ENCODE results near the gene ITIH3.

ITIH3 gene

GRCh38 chr3:52810923-52811322, 16.3 kb downstream of the ITIH3 start:
- Histone ChIP-seq H2AFZ (ENCODE audit: insufficient read depth, low read length, poor library complexity) (no peak overlapping the region), H2AK5ac (ENCODE audit: low read length) (no peak overlapping the region), H2BK5ac (ENCODE audit: low read depth, low read length, poor library complexity) (no peak overlapping the region), H3K4me1 (ENCODE audit: control insufficient read depth in 1 of 2, insufficient read depth in 2 of 2, low read length in 2 of 2) (no peaks in the 10 kb centered on the region), H3K4me2 (ENCODE audit: low read length) (no peak overlapping the region), H3K14ac (ENCODE audit: low read length) (no peak overlapping the region), H2BK120ac (ENCODE audit: insufficient read depth, low read length, poor library complexity) (no peak overlapping the region), H4K8ac (ENCODE audit: low read depth, low read length) (no peak overlapping the region), H3K4ac (ENCODE audit: low read depth, low read length) (no peak overlapping the region), H4K12ac (ENCODE audit: low read depth, low read length) (no peak overlapping the region), H2BK12ac (ENCODE audit: low read length) (no peak overlapping the region), H3K79me2 (ENCODE audit: control insufficient read depth, insufficient read depth, low read length, poor library complexity) (no peaks in the 10 kb centered on the region), H3K4me3 (ENCODE audit: low read depth, low read length) (no peak overlapping the region), H3K18ac (ENCODE audit: low read length) (no peak overlapping the region), H4K91ac (ENCODE audit: low read depth, low read length) (no peak overlapping the region), H3K27me3 (ENCODE audit: insufficient read depth, low read length) (no peaks in the 10 kb centered on the region), H3K23ac (ENCODE audit: low read length) (no peak overlapping the region), H3K79me1 (ENCODE audit: low read length) (no peaks in the 10 kb centered on the region), H3K9ac (ENCODE audit: low read length) (no peak overlapping the region), H3K9me3 (ENCODE audit: insufficient read depth, low read depth, low read length) (peaks cover 6% of the 10 kb centered on the region), H3K27ac (ENCODE audit: low read depth, low read length) (no peak overlapping the region), H3K36me3 (ENCODE audit: control insufficient read depth in 1 of 2, insufficient read depth in 2 of 2, low read length in 2 of 2) (no peaks in the 10 kb centered on the region)
- DNase-seq: no peak
- no CpG with 5 or more reads among the region's 11 CpGs for WGBS (ENCODE audit: extremely low coverage, insufficient coverage, insufficient read length)

GRCh38 chr3:52811452-52812011, 16.9 kb downstream of the ITIH3 start:
- WGBS (ENCODE audit: extremely low coverage, insufficient coverage, insufficient read length): no CpG with 5 or more reads among the region's 7 CpGs

GRCh38 chr3:52813810-52814209, 19.2 kb downstream of the ITIH3 start:
- Histone ChIP-seq H2AFZ (ENCODE audit: insufficient read depth, low read length, poor library complexity) (no peak overlapping the region), H3K23ac (ENCODE audit: low read length) (no peak overlapping the region), H3K79me2 (ENCODE audit: control insufficient read depth, insufficient read depth, low read length, poor library complexity) (no peaks in the 10 kb centered on the region), H3K36me3 (ENCODE audit: control insufficient read depth in 1 of 2, insufficient read depth in 2 of 2, low read length in 2 of 2) (no peaks in the 10 kb centered on the region), H3K4me1 (ENCODE audit: control insufficient read depth in 1 of 2, insufficient read depth in 2 of 2, low read length in 2 of 2) (no peaks in the 10 kb centered on the region), H3K4me3 (ENCODE audit: low read depth, low read length) (no peak overlapping the region), H2BK120ac (ENCODE audit: insufficient read depth, low read length, poor library complexity) (no peak overlapping the region), H4K12ac (ENCODE audit: low read depth, low read length) (no peak overlapping the region), H3K4ac (ENCODE audit: low read depth, low read length) (no peak overlapping the region), H4K91ac (ENCODE audit: low read depth, low read length) (no peak overlapping the region), H3K9me3 (ENCODE audit: insufficient read depth, low read depth, low read length) (peaks cover 5% of the 10 kb centered on the region), H3K4me2 (ENCODE audit: low read length) (no peak overlapping the region), H2AK5ac (ENCODE audit: low read length) (no peak overlapping the region), H3K14ac (ENCODE audit: low read length) (no peak overlapping the region), H3K27ac (ENCODE audit: low read depth, low read length) (no peak overlapping the region), H3K18ac (ENCODE audit: low read length) (no peak overlapping the region), H2BK12ac (ENCODE audit: low read length) (no peak overlapping the region), H2BK5ac (ENCODE audit: low read depth, low read length, poor library complexity) (no peak overlapping the region), H3K27me3 (ENCODE audit: insufficient read depth, low read length) (no peaks in the 10 kb centered on the region), H3K79me1 (ENCODE audit: low read length) (no peaks in the 10 kb centered on the region), H4K8ac (ENCODE audit: low read depth, low read length) (no peak overlapping the region), H3K9ac (ENCODE audit: low read length) (no peak overlapping the region)
- no peak for DNase-seq
- no CpG with 5 or more reads among the region's 8 CpGs for WGBS (ENCODE audit: extremely low coverage, insufficient coverage, insufficient read length)

More at GRCh38 chr3:52811452-52812011, 16.9 kb downstream of the ITIH3 start:
- H3K79me2 ChIP-seq (ENCODE audit: control insufficient read depth, insufficient read depth, low read length, poor library complexity): no peaks in the 10 kb centered on the region
- DNase-seq: no peak
- H3K14ac ChIP-seq (ENCODE audit: low read length): no peak overlapping the region
- no peaks in the 10 kb centered on the region for H3K27me3 ChIP-seq (ENCODE audit: insufficient read depth, low read length)
- no peak overlapping the region for H2AFZ ChIP-seq (ENCODE audit: insufficient read depth, low read length, poor library complexity)
- no peak overlapping the region for H3K23ac ChIP-seq (ENCODE audit: low read length)
- no peak overlapping the region for H3K4ac ChIP-seq (ENCODE audit: low read depth, low read length)
- no peak overlapping the region for H2BK120ac ChIP-seq (ENCODE audit: insufficient read depth, low read length, poor library complexity)
- no peak overlapping the region for H2BK5ac ChIP-seq (ENCODE audit: low read depth, low read length, poor library complexity)
- no peak overlapping the region for H4K91ac ChIP-seq (ENCODE audit: low read depth, low read length)
- no peaks in the 10 kb centered on the region for H3K4me1 ChIP-seq (ENCODE audit: control insufficient read depth in 1 of 2, insufficient read depth in 2 of 2, low read length in 2 of 2)
- no peak overlapping the region for H3K18ac ChIP-seq (ENCODE audit: low read length)
- no peak overlapping the region for H3K4me3 ChIP-seq (ENCODE audit: low read depth, low read length)
- H3K27ac ChIP-seq (ENCODE audit: low read depth, low read length): no peak overlapping the region
- H2BK12ac ChIP-seq (ENCODE audit: low read length): no peak overlapping the region
- H3K4me2 ChIP-seq (ENCODE audit: low read length): no peak overlapping the region
- H2AK5ac ChIP-seq (ENCODE audit: low read length): no peak overlapping the region
- H3K36me3 ChIP-seq (ENCODE audit: control insufficient read depth in 1 of 2, insufficient read depth in 2 of 2, low read length in 2 of 2): no peaks in the 10 kb centered on the region
- H3K79me1 ChIP-seq (ENCODE audit: low read length): no peaks in the 10 kb centered on the region
- no peak overlapping the region for H4K12ac ChIP-seq (ENCODE audit: low read depth, low read length)
- H3K9ac ChIP-seq (ENCODE audit: low read length): no peak overlapping the region
- H4K8ac ChIP-seq (ENCODE audit: low read depth, low read length): no peak overlapping the region
- peaks cover 6% of the 10 kb centered on the region for H3K9me3 ChIP-seq (ENCODE audit: insufficient read depth, low read depth, low read length)

GRCh38 chr3:52816199-52816598, 21.6 kb downstream of the ITIH3 start:
- H3K27me3 ChIP-seq (ENCODE audit: insufficient read depth, low read length): no peaks in the 10 kb centered on the region
- no peaks in the 10 kb centered on the region for H3K36me3 ChIP-seq (ENCODE audit: control insufficient read depth in 1 of 2, insufficient read depth in 2 of 2, low read length in 2 of 2)
- no peak overlapping the region for H3K14ac ChIP-seq (ENCODE audit: low read length)
- no peak overlapping the region for H2AK5ac ChIP-seq (ENCODE audit: low read length)
- H3K4ac ChIP-seq (ENCODE audit: low read depth, low read length): no peak overlapping the region
- H2BK12ac ChIP-seq (ENCODE audit: low read length): no peak overlapping the region
- H3K79me1 ChIP-seq (ENCODE audit: low read length): no peaks in the 10 kb centered on the region
- no CpG with 5 or more reads among the region's 6 CpGs for WGBS (ENCODE audit: extremely low coverage, insufficient coverage, insufficient read length)
- H3K4me2 ChIP-seq (ENCODE audit: low read length): no peak overlapping the region
- no peak overlapping the region for H3K4me3 ChIP-seq (ENCODE audit: low read depth, low read length)
- no peak overlapping the region for H2BK5ac ChIP-seq (ENCODE audit: low read depth, low read length, poor library complexity)
- H3K18ac ChIP-seq (ENCODE audit: low read length): no peak overlapping the region
- H3K27ac ChIP-seq (ENCODE audit: low read depth, low read length): no peak overlapping the region
- H4K8ac ChIP-seq (ENCODE audit: low read depth, low read length): no peak overlapping the region
- DNase-seq: peak in 1 of 2 donors; percentile 41
- H4K12ac ChIP-seq (ENCODE audit: low read depth, low read length): no peak overlapping the region
- no peak overlapping the region for H3K23ac ChIP-seq (ENCODE audit: low read length)
- H2AFZ ChIP-seq (ENCODE audit: insufficient read depth, low read length, poor library complexity): no peak overlapping the region
- no peak overlapping the region for H2BK120ac ChIP-seq (ENCODE audit: insufficient read depth, low read length, poor library complexity)
- H4K91ac ChIP-seq (ENCODE audit: low read depth, low read length): no peak overlapping the region
- no peak overlapping the region for H3K9ac ChIP-seq (ENCODE audit: low read length)
- peaks cover 4% of the 10 kb centered on the region for H3K9me3 ChIP-seq (ENCODE audit: insufficient read depth, low read depth, low read length)
- no peaks in the 10 kb centered on the region for H3K4me1 ChIP-seq (ENCODE audit: control insufficient read depth in 1 of 2, insufficient read depth in 2 of 2, low read length in 2 of 2)
- H3K79me2 ChIP-seq (ENCODE audit: control insufficient read depth, insufficient read depth, low read length, poor library complexity): no peaks in the 10 kb centered on the region
